NCI-H2227 (cell line): ENCODE measurements around the gene DSN1.

Experiments used
- DNase-seq: peaks from one replicate; lab custom pipeline; 2025; ENCODE audit not compliant: unreplicated experiment; lab: John Stamatoyannopoulos, UW

DSN1 gene

GRCh38 chr20:36758276-36758675 is 15.3 kb downstream of the DSN1 start:
- no peak for DNase-seq

GRCh38 chr20:36756496-36756895 is 17.1 kb downstream of the DSN1 start:
- no peak for DNase-seq

GRCh38 chr20:36754656-36755222 is 18.8 kb downstream of the DSN1 start:
- DNase-seq = peak; percentile 79

- DNase-seq = no peak
Measured at GRCh38 chr20:36752582-36752981, 21.0 kb downstream of the DSN1 start.

GRCh38 chr20:36745927-36746659 is 27.5 kb downstream of the DSN1 start, which contains the start of gene NDRG3:
TSS of gene NDRG3 (minus strand) at chr20:36746090. CDS start at chr20:36721735, 24,355 bp downstream.
- DNase-seq = peak; percentile 96

GRCh38 chr20:36745234-36745926 is 28.2 kb downstream of the DSN1 start:
- peak; percentile 54 for DNase-seq

- peak; percentile 22 for DNase-seq
Measured at GRCh38 chr20:36744764-36745191, 28.8 kb downstream of the DSN1 start.

- DNase-seq = no peak
Measured at GRCh38 chr20:36744243-36744642, 29.3 kb downstream of the DSN1 start.

GRCh38 chr20:36742558-36742957 is 31.0 kb downstream of the DSN1 start:
- no peak for DNase-seq

- no peak for DNase-seq
Measured at GRCh38 chr20:36741072-36741471, 32.5 kb downstream of the DSN1 start.

GRCh38 chr20:36737183-36737499 is 36.4 kb downstream of the DSN1 start:
- no peak for DNase-seq

- DNase-seq = peak; percentile 24
Measured at GRCh38 chr20:36736451-36737182, 36.9 kb downstream of the DSN1 start.

- DNase-seq = no peak
Measured at GRCh38 chr20:36732456-36732855, 41.1 kb downstream of the DSN1 start.

GRCh38 chr20:36728986-36729385 is 44.6 kb downstream of the DSN1 start:
- DNase-seq = no peak

- DNase-seq = no peak
Measured at GRCh38 chr20:36726168-36726567, 47.4 kb downstream of the DSN1 start.

- DNase-seq = no peak
Measured at GRCh38 chr20:36720510-36720909, 53.1 kb downstream of the DSN1 start.

GRCh38 chr20:36717657-36718056 is 55.9 kb downstream of the DSN1 start:
- peak; percentile 12 for DNase-seq

- DNase-seq = no peak
Measured at GRCh38 chr20:36717021-36717420, 56.5 kb downstream of the DSN1 start.

GRCh38 chr20:36712775-36713174 is 60.8 kb downstream of the DSN1 start:
- no peak for DNase-seq

- no peak for DNase-seq
Measured at GRCh38 chr20:36709126-36709525, 64.4 kb downstream of the DSN1 start.

GRCh38 chr20:36703530-36703929 is 70.0 kb downstream of the DSN1 start:
- DNase-seq = no peak
